Epidermal melanocyte (primary cell): ENCODE measurements around the gene SPAG16.

Experiments used
- DNase-seq: peaks from one replicate; pipeline ENCODE4 v3.0.0; 2011; ENCODE audit warnings: low spot score; ENCODE audit not compliant: insufficient read length

The SPAG16 gene

DNA sequence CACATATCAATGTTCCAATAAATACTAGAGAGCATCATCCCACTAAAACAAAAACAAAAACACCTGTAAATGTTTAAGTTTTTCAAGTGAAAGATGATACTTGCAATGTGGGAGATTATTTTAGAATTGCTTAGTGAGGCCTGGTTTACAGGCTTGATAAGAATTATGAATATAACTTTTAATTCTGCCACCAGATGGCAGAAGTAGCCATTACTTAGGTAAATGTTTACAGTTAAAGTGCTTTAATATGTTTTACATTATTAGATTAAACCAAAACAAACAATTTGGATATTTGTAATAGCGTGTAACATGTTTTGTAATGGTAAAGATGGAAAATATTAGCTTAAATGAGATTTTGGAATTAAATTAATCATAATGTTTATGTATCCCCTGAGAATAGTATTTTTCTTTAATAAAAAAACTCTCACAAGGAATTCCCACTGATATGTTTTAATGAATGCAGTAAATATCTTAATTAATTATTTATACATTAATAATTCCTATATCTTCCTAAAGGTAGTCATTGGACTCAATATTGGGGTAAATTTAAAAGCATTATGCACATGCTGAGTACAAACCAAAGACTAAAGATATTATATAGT is 522.0 kb downstream of the SPAG16 start:
- DNase-seq = peak; percentile 24

DNA sequence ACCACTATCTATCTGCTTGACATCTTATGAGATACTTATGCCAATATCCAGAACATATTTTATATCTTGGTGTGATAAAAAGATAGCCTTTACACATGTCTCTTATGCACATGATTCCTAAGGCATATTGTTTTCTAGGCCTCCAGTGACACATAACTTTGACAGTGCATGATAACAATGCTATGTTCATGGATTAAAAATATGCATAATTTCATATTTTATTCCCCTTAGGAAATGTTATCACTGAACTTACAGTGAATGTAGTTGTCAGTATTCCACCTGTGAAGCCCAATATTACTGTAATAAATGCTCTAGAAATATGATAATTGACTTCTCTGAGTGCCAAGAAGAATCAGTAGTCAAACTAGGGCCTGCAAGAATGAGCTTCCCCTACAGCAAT is 532.3 kb downstream of the SPAG16 start:
- DNase-seq = no peak

DNA sequence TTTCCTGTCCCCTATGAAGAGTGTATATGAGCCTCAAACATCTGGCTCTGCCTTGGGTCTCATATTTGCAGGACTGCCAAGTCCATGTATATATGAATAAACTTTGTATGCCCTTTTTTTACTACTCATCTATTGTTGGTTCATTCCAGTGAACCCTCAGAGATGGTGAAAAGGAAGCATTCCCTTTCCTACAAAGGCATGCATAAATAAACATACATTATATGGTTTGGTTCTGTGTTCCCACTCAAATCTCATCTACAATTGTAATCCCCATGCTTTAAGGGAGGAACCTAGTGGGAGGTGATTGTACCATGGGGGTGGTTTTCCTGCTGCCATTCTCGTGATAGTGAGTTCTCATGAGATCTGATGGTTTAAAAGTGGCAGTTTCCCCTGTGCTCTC is 534.2 kb downstream of the SPAG16 start:
- no peak for DNase-seq

DNA sequence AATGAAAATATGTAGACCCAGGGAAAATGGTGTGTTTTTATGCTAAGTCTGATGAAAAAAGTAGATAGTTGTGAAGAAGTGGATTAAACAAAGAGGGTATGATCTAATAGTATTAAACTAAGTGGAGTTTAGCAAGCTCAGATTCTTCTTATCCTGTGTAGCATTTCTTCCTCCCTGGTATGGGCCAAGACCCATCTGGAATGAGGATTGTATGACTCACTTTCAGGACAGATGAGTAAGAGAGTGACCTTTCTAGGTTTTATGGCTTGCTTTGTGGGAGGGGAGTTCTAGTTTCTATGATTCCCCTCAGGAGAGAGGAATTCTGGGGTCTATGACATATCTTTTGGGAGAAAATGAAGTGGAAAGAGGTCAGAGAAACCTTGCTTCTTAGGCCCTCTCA is 550.1 kb downstream of the SPAG16 start:
- DNase-seq = peak; percentile 26

DNA sequence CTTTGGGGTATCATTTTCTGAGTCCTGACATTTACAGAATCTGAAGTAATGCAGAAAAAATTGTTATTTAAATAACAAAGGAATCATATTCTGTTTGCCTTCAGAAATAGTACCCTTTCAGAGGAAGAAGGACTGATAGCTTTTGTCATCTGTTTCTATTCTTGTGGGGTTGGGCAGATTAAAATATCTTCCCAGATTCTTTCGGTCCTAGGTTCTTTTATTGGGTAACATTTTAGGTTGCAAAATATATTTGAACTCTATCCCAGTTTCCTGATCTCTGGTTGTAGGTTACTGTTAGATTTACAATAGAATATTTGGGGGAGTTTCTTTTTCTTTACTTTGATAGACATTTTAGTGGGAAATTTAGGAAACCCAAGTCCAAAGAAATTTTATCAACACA is 550.5 kb downstream of the SPAG16 start:
- DNase-seq = peak; percentile 22

DNA sequence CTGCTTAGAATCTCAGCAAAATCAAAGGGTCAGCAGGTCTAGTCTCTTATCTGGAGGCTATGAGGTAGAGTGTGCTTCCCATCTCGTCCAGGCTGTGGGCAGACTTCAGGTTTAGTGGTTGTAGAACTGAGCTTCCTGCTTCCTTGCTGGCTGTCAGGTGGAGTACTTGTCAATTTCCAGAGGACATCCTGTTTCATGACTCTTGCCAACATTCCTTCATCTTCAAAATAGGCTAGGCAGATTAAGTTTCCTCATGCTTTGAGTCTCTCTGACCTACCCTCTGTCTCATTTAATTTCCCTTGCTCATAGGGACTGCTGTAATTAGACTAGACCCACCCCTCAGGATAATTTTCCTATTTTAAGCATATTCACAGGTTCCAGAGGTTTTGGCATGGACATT is 562.6 kb downstream of the SPAG16 start:
- DNase-seq = no peak

DNA sequence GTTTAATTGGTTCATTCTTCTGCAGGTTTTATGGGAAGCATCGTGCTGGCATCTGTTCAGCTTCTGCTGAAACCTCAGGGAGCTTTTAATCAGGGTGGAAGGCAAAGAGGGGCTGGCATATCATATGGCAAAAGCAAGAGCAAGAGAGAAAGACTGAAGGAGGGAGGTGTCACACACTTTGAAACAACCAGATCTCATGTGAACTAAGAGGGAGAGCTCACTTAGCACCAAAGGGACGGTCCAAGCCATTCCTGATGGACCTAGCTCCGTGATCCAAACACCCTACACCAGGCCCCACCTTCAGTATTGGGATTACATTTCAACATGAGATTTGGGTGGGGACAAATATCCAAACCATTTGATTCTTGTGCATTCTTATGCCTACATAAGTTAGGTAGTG is 563.1 kb downstream of the SPAG16 start:
- no peak for DNase-seq

DNA sequence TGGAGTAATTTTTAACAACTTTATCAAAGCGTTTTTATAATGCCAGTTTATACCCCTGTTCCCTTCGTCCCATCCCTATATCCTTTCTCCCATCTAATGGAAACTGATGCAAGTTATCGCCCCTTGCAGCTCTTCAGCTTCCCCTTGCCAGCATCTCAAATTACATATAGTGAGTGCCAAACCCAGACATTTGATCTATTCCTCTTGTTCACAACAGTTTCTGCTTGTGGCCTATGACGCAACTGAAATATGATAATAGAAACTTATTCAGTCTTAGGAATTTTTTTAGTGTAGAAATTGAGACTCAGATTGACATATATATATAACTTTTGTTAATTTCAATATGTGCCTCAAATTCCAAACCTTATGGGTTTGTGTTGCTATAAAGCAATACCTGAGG is 564.4 kb downstream of the SPAG16 start:
- DNase-seq = no peak

DNA sequence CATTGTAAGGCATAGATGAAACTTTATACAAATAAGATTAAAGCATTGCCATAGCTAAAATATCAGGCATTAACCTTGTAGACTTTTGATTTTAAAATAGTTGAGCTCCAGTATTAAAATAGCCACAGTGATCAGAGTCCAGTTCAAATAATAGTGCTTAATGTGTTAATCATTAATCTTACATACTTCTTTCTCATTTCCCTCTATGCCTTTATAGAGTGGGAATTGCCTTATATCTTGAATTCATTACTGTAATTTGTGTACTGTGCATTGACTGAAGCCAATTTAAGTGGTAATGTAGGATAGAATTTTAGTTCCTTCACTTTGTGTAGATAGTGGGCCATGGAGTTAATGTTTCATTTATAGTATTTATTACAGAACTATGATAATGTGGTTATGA is 577.4 kb downstream of the SPAG16 start:
- no peak for DNase-seq

DNA sequence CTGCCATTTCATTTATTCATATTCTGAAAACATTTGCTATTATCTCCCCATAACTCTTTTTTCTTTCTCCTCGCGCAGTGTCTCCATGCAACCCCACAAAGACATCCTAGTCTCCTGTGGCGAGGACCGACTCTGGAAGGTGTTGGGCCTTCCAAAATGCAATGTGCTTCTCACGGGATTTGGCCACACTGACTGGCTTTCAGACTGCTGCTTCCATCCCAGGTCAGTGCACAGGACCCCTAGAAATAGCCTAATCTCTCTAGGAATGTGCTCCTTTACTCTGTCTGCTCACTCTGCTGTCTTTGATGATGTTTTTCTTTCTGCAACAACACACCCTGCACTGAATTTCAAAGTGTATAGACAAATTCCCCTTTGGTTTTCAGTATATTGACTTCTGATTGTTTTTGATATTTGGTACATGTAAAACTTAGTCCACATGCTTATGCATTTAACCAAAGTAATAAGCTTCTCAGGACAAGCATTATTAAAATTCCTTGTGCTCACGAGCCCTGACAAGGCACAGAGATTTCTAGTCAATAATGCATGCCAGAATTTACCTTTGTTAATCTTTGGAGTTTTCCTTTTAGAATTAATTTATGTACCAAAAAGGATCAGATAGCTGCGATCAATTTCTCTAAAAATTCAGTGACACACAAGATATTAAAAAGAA is 578.3 kb downstream of the SPAG16 start:
- DNase-seq = no peak

DNA sequence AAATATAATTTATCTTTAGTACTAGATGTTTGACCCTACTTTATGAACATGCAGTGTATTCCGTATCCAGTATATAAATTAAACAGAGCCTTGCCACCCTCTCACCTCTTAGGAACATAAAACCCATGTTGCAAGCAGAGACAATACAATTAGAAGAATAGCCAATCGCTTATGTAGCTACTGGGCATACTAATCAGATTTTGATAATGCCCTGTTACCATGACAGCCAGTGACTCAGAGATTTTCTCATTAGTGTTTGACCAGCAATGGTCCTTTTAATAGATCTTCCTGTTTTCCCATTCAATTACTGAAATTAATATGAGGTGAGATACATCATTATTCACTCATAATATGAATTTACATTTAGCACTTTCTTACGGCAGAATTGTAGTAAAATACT is 579.3 kb downstream of the SPAG16 start:
- no peak for DNase-seq

DNA sequence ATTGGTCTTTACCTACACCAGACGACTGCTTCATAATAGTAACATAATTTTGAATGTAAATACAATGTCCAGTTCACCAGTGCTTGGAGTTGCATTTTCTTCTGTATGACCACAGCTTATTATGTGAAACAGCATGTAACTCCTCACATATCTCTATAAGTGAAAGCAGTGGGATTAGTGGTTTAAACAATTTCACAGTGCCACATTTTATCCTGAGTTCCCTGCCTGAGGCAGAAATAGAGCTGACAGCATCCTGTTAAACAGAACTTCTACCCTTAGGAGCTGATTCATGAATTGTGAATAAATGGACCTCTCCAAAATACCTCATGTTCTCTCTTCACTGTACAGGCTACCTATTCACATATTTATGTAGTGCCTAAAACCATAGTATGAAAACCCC is 584.3 kb downstream of the SPAG16 start:
- DNase-seq = no peak

DNA sequence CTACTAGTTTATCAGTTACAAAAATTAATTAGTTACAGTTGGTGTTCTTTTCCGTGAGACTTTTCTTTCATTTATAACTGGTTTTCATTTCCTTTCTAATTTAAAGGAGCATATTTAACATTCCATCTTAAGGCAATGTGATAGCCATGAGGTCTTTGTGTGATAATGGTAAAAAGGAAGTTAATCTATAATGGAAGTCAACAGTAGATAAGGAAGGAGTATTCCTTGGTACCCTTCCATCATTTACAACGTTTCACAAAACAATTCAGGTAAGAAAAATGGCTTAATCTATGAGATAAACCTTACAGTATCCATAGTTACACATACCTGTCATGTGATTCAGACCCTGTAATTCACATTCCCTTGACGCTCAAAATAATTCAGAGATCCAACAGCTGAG is 601.2 kb downstream of the SPAG16 start:
- no peak for DNase-seq

DNA sequence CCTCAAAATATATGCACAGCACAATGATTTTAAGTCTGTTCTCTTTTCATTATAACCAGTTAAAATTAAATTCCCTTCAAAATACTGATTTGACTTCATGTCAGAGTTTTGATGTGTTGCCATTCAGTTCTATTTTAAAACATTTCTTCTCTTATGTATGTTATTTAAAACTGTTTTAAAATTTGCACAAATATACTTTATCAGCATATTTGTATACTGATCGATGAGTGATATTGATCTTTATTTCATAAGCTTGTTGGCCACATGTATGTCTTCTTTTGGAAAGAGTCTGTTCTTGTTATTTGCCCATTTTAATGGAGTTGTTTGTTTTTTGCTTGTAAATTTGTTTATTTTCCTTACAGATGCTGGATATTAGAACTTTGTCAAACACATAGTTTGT is 630.2 kb downstream of the SPAG16 start:
- DNase-seq = no peak

DNA sequence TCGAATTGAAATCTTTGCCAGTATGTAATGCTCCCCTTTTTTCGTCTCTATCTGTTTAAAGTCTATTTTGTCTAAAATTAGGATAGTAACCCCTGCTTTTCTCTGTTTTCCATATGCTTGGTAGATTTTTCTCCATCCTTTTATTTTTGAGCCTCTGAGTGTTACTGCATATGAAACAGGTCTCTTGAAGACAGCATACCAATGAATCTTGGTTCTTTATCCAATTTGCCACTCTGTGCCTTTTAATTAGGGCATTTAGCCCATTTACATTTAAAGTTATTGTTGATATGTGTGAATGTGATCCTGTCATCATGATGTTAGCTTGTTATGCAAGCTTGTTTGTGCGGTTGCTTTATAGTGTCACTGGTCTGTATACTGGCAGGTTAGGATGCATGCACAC is 635.8 kb downstream of the SPAG16 start:
- no peak for DNase-seq

DNA sequence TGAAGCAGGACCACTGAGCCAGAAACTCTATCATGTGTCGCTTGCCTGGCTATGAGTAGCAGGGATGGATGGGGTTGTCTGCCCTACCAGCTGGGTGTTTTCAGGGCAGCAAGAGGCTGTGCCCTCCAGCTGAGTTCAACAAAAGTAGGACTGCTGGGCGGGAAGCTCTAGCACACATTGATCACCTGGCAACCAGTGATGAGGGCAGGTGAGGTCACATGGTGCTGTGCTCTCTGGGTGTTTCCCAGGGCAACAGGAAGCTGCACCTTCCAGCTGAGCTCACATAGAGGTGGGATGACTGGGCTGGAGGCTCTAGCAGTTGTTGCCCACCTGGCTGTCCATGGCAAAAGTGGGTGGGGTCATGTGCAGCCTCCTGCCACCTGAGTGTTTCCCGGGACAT is 639.3 kb downstream of the SPAG16 start:
- no peak for DNase-seq

DNA sequence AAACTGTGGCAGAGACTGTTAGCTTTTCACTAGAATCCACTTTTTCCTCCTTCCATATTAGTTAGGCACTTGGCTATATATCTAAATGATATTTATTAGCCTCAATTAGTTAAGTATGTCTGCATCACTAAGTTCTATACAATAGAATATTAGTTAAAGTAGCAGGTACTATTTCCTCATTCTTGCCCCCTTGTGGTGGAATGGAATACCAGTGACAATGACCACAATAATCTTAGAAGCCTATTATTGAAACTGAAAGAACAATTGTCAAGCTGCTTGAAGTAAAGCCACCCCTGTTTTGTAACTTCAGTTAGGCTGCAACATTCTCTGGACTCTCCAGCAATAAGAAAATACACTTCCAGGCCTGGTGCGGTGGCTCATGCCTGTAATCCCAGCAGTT is 650.3 kb downstream of the SPAG16 start:
- no peak for DNase-seq

DNA sequence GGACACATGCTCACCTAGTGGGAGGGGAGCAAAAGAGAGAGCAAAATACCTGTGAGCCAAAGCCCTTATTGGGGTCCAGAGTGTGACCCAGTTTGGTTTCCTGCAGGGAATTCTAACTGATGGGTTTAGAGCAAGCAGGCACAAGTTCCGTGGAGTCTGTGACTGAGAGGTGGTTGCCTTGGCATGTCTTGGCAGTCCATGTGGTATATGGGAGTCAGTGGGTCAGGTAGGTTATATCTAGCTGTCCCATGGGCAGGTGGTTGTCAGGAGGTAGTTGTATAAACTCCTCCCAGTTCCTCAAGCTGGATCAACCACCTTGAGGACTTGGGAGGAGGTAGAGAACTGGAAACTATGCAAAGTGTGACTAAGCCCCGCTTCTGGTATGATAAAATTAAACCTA is 673.8 kb downstream of the SPAG16 start:
- DNase-seq = no peak

DNA sequence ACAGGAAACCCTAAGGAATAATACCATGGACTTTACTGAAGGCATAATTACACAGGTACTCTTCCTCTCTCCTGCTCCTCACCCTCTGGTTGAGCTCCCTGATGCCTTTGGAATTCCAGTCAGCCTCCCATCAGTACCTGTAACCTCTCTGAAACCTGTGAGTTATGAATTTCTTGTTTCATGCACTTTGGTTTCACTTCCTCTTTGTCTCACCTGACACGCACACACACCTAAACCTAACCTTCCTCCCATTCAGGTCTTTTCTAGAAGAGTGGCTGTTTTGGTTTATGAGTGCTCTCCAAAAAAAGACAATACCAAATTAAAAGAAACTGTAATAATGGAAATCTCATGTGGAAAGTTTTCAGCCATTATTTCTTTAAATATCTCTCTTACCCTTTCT is 675.3 kb downstream of the SPAG16 start:
- DNase-seq = no peak

DNA sequence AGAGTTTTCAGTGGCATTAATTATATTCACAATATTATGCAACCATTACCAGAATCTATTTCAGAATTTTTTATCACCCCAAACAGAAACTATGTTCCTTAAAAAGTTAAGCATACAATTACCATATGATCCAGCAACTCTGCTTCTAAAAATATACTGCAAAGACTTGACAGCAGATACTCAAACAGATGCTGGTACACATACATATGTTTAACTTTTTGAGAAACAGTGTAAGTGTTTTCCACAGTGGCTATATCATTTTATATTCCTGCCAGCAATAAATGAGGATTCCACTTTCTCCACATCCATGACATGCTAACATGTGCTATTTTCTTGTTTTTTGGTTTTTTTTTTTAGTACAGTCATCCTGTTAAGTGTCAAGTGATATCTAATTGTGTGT is 687.3 kb downstream of the SPAG16 start:
- no peak for DNase-seq

DNA sequence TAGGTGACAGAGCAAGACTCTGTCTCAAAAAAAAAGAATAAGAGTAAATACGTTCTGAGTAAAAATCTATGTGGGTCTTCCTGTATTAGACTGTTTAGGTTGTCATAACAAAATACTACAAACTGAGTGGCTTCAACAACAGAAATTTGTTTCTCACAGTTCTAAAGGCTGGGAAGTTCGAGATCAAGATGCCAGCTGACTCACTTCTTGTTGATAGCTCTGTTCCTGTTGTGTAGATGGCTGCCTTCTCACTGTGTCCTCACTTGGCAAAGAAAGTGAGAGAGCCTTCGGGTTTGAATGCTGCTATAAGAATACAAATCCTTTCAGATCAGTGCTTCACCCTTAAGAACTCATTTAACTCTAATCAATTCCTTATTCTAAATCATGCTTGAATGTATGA is 696.6 kb downstream of the SPAG16 start:
- DNase-seq = no peak

DNA sequence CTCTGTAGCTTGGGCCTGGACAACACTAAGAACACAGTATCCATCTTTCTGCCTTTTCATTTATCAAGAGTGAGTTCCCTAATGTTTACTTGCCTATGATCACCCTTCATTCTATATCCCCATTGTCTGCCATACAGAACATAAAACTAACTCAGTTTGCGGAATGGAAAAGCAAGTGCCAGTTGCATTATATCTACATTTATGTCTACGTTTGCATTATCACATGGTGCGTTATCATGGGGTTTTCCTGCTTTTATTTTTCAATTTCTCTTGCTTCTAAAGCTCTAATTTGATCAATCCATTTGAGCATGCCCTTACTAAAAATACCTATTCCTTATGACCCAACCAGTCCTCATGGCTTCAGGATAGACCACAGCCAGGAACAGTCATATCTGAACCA is 704.9 kb downstream of the SPAG16 start:
- DNase-seq = no peak

DNA sequence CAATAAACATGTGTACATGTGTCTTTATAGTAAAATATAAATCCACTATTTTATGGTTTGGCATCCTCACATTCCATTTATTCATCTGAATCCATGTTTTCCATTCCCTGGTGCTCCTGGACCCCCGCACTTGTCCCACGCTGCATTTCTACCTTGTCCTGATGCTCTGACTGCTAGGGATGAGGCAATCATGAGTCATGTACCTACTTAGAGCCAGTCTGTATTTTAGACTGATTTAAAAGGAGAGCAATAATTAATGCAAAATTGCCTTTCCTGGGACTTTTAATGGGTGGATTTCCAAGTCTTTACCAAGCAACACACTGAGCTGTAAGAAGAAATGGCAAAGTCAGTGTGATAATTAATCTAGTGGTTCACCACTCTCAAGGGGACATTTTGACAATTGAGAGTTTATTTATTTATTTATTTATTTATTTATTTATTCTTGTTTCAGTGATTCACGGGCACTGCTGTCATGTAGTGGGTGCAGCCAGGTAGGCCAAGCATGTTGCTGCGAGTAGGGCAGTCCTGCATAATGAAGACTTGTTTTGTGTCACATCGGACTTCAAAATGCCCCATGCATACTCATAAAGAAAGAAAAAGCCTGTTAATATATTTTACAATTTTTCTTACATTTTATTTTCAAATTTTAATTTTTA is 707.3 kb downstream of the SPAG16 start:
- DNase-seq = no peak
